ENCODE measurements around the gene MAPK1IP1L. TPM values are rescaled to one million over a fixed set of nuclear protein-coding genes. Genes with fewer than 3 reads are reported as not detected.
A peak's percentile ranks its signal among the peaks of the same experiment; 100 is the strongest.

Gene MAPK1IP1L
- polyA plus RNA-seq, 1 experiment, result 65.3 TPM

DNA sequence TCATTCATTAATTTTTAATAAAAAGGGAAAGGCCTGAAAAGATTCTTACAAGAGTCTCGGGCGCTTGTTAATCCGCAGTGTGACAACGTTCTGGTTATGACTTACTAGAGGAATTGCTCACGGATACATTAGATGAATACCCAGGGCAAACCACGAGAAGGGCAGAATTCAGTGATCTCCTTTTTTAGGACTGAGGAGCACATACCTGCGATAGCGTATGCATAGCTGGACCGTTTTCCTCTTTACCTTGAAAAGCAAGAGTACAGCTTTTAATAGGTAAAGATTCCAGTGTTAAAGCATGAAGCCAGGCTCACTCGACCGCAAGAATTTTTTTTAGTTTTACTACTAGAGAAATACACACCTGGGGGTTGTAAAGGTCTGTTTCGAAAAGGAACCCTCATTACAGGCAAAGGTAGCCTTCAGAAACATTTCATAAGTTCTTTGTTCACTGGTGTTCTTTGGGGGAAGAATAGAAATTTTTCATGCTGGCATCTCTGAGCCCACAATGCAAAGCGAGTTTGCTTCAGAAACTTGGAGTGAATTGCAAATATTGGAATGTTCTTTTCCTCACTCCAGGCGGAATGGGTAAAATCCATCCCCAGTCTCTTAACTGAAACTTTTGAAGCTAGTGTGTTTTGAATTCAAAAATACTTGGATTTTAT, 953 bp downstream of the MAPK1IP1L start:
- peak overlapping the region; percentile 99 for H3K4me3 ChIP-seq (ENCODE audit: low read depth, low read length)
- no peaks in the 10 kb centered on the region for H3K27me3 ChIP-seq (ENCODE audit: control insufficient read depth, insufficient read depth, low read length)
- peaks cover 3% of the 10 kb centered on the region; the same call in 1 of the 2 replicates for H3K9me3 ChIP-seq (ENCODE audit: control insufficient read depth, insufficient read depth, low read length)
- peak overlapping the region; percentile 99 for H3K27ac ChIP-seq (ENCODE audit: low read depth, low read length)
- POLR2A ChIA-PET, result interaction anchor here (0.6 to 1.7 kb wide), 5 partner anchors 14 to 109 kb away, joined by 3 to 13 read pairs (median 7); partner anchors contain the start of genes SOCS4 and WDHD1
- TF ChIP-seq, protein P1, sequence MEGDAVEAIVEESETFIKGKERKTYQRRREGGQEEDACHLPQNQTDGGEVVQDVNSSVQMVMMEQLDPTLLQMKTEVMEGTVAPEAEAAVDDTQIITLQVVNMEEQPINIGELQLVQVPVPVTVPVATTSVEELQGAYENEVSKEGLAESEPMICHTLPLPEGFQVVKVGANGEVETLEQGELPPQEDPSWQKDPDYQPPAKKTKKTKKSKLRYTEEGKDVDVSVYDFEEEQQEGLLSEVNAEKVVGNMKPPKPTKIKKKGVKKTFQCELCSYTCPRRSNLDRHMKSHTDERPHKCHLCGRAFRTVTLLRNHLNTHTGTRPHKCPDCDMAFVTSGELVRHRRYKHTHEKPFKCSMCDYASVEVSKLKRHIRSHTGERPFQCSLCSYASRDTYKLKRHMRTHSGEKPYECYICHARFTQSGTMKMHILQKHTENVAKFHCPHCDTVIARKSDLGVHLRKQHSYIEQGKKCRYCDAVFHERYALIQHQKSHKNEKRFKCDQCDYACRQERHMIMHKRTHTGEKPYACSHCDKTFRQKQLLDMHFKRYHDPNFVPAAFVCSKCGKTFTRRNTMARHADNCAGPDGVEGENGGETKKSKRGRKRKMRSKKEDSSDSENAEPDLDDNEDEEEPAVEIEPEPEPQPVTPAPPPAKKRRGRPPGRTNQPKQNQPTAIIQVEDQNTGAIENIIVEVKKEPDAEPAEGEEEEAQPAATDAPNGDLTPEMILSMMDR (IDR thresholded peaks at IDR 0.05; ENCODE audit: low read depth, low read length), result no peak
- CTCF ChIA-PET, result interaction anchor here (0.6 to 2.9 kb wide), 17 partner anchors 8 to 489 kb away, joined by 3 to 30 read pairs (median 10); partner anchors contain the start of genes SOCS4 and WDHD1
- no peak for DNase-seq (ENCODE audit: low read depth, low spot score)

DNA sequence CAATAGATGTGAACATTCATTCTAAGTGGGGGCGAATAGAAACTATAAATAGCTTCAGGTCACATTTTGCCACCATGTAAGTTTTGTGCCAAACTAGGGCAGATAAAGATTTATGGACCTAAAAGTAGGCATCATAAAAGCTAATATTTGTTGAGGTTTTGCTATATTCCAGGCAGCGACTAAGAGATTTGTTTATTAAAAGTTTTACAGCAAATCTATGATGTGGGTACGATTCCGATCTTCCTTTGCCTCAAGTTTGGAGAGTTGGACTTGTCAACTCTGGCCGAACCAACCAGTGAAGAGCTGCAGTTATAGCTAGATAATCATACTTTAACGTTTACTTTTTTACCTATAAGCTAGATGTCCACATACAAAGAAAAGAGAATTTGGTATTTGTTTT, 1.6 kb downstream of the MAPK1IP1L start:
- CTCF ChIA-PET, result interaction anchor here (2.9 kb wide), 1 partner anchor 18 kb away, joined by 30 read pairs; no protein-coding TSS in a partner anchor
- no peak for DNase-seq (ENCODE audit: low read depth, low spot score)
- TF ChIP-seq, protein P1 (IDR thresholded peaks at IDR 0.05; ENCODE audit: low read depth, low read length), result no peak
- Histone ChIP-seq H3K9me3 (ENCODE audit: control insufficient read depth, insufficient read depth, low read length) (peaks cover 3% of the 10 kb centered on the region; the same call in 1 of the 2 replicates), H3K27ac (ENCODE audit: low read depth, low read length) (no peak overlapping the region), H3K4me3 (ENCODE audit: low read depth, low read length) (peak overlapping the region; percentile 99), H3K27me3 (ENCODE audit: control insufficient read depth, insufficient read depth, low read length) (no peaks in the 10 kb centered on the region)
- POLR2A ChIA-PET, result interaction anchor here (0.6 kb wide), 1 partner anchor 13 kb away, joined by 3 read pairs; no protein-coding TSS in a partner anchor

- ChIA-PET POLR2A (interaction anchor here (0.6 kb wide), 1 partner anchor 134 kb away, joined by 8 read pairs; no protein-coding TSS in a partner anchor), CTCF (interaction anchor here (2.9 kb wide), 1 partner anchor 18 kb away, joined by 30 read pairs; no protein-coding TSS in a partner anchor)
- peaks cover 6% of the 10 kb centered on the region; the same call in 1 of the 2 replicates for H3K9me3 ChIP-seq (ENCODE audit: control insufficient read depth, insufficient read depth, low read length)
- H3K27me3 ChIP-seq (ENCODE audit: control insufficient read depth, insufficient read depth, low read length), result no peaks in the 10 kb centered on the region
- DNase-seq (ENCODE audit: low read depth, low spot score), result no peak
- H3K4me3 ChIP-seq (ENCODE audit: low read depth, low read length), result peak overlapping the region; percentile 99; the same call in 1 of the 2 replicates
- TF ChIP-seq, protein P1 (IDR thresholded peaks at IDR 0.05; ENCODE audit: low read depth, low read length), result no peak
- H3K27ac ChIP-seq (ENCODE audit: low read depth, low read length), result no peak overlapping the region
Observed at GRCh38 chr14:55053500-55053899, 2.1 kb downstream of the MAPK1IP1L start.

DNA sequence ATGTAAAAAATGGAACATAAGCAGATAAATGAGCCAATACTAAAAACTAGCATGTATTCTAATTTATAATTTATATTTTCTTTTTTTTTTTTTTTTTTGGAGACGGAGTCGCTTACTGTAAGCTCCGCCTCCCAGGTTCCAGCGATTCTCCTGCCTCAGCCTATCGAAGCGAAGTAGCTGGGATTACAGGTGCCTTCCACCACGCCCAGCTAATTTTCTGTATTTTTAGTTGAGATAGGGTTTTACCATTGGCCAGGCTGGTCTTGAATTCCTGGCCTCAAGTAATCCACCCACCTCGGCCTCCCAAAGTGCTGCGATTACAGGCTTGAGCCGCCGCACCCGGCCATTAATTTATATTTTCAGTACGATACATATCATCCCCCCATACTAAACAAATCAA, 2.7 kb downstream of the MAPK1IP1L start:
- ChIA-PET POLR2A (interaction anchor here (0.6 kb wide), 2 partner anchors 133 to 142 kb away, joined by 6 to 8 read pairs; no protein-coding TSS in a partner anchor), CTCF (interaction anchor here (1.0 kb wide), 1 partner anchor 36 kb away, joined by 4 read pairs; no protein-coding TSS in a partner anchor)
- no peak overlapping the region for H3K4me3 ChIP-seq (ENCODE audit: low read depth, low read length)
- DNase-seq (ENCODE audit: low read depth, low spot score), result no peak
- no peaks in the 10 kb centered on the region for H3K27me3 ChIP-seq (ENCODE audit: control insufficient read depth, insufficient read depth, low read length)
- H3K27ac ChIP-seq (ENCODE audit: low read depth, low read length), result no peak overlapping the region
- peaks cover 6% of the 10 kb centered on the region; the same call in 1 of the 2 replicates for H3K9me3 ChIP-seq (ENCODE audit: control insufficient read depth, insufficient read depth, low read length)
- TF ChIP-seq, protein P1 (IDR thresholded peaks at IDR 0.05; ENCODE audit: low read depth, low read length), result no peak

DNA sequence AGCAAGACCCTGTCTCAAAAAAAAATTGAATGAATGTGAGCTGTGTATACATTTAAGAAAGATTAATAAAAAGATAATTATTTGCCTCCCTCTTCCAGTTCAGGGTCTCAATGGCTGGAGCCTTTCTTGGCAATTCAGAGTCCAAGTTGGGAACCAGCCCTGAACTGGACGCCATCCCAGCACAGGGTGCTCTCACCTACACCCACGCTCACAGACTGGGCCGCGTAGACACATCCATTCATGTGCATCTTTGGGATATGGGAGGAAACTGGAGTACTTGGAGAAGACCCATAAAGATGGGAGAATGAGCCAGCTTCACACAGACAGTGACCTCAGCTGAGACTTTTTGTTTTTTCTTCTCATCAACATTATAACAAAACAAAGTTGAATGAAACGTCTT, 6.5 kb downstream of the MAPK1IP1L start:
- CTCF ChIA-PET, result interaction anchor here (0.6 kb wide), 1 partner anchor 134 kb away, joined by 3 read pairs; no protein-coding TSS in a partner anchor
- DNase-seq (ENCODE audit: low read depth, low spot score), result no peak
- no peak overlapping the region for H3K4me3 ChIP-seq (ENCODE audit: low read depth, low read length)
- no peak overlapping the region for H3K27ac ChIP-seq (ENCODE audit: low read depth, low read length)
- H3K27me3 ChIP-seq (ENCODE audit: control insufficient read depth, insufficient read depth, low read length), result no peaks in the 10 kb centered on the region
- TF ChIP-seq, protein P1 (IDR thresholded peaks at IDR 0.05; ENCODE audit: low read depth, low read length), result no peak
- H3K9me3 ChIP-seq (ENCODE audit: control insufficient read depth, insufficient read depth, low read length), result peaks cover 6% of the 10 kb centered on the region; the same call in 1 of the 2 replicates
- POLR2A ChIA-PET, result no interaction called here
